SK-N-SH (cell line): ENCODE results near the gene ZNF688. TPM values are rescaled to one million over a fixed set of nuclear protein-coding genes. Genes with fewer than 3 reads are reported as not detected.

Experiments used
- CTCF ChIA-PET: fragments of 300-600, 350-600 bp; formaldehyde crosslinking; extraction: SDS; loops from one replicate; lab custom pipeline; 2021; lab: Yijun Ruan, JAX
- POLR2A ChIA-PET: fragments of 350-600 bp; sonication (Branson Sonifier 250); formaldehyde crosslinking; extraction: SDS; loops from one replicate; lab custom pipeline; 2020; ENCODE audit warnings: antibody characterized with exemption, inconsistent platforms; lab: Yijun Ruan, JAX
- DNase-seq: peaks from one replicate; pipeline ENCODE4 v3.0.0; 2012
- H2AFZ ChIP-seq: fragments of 200-600 bp; sonication (generic); 2 replicates; pipeline ENCODE4 v1.8.1; 2016; ENCODE audit warnings: antibody characterized with exemption, mild to moderate bottlenecking, low read depth
- H3F3A ChIP-seq: fragments of 200-600 bp; sonication (generic); replicated peaks from 2 replicates; pipeline ENCODE3; 2016; ENCODE audit warnings: antibody characterized with exemption, mild to moderate bottlenecking; ENCODE audit not compliant: insufficient read depth
- H3K27ac ChIP-seq, 2 experiments: fragments of 200-500 bp in 1 of 2; fragments of 200-600 bp in 1 of 2; sonication (Bioruptor generic) in 1 of 2; sonication (generic), shearing (Covaris generic) in 1 of 2; 2 replicates each; pipeline versions ENCODE4 v1.5.1 to v1.6.1; 2014 to 2016; ENCODE audit warnings: low read depth in 2 of 2, inconsistent platforms in 1 of 2, low read length in 1 of 2, mild to moderate bottlenecking in 1 of 2, mixed read lengths in 1 of 2
- H3K27me3 ChIP-seq: fragments of 200-600 bp; sonication (generic), shearing (Covaris generic); 2 replicates; pipeline ENCODE4 v1.6.1; 2016; ENCODE audit warnings: mixed run types; ENCODE audit not compliant: insufficient read depth
- H3K36me3 ChIP-seq, 2 experiments: fragments of 200-500 bp in 1 of 2; fragments of 200-600 bp in 1 of 2; sonication (Bioruptor generic) in 1 of 2; sonication (generic) in 1 of 2; replicated peaks in 1 of 2; 2 replicates each; pipeline versions ENCODE3 to v1.5.1; 2014 to 2016; ENCODE audit warnings: low read length in 1 of 2, mild to moderate bottlenecking in 1 of 2; ENCODE audit not compliant: insufficient read depth in 2 of 2, control insufficient read depth in 1 of 2
- H3K4me1 ChIP-seq, 2 experiments: fragments of 200-500 bp in 1 of 2; fragments of 200-600 bp in 1 of 2; sonication (Bioruptor generic) in 1 of 2; sonication (generic), shearing (Covaris generic) in 1 of 2; 2 replicates each; pipeline versions ENCODE4 v1.5.1 to v1.6.1; 2014 to 2016; ENCODE audit warnings: low read depth in 1 of 2, low read length in 1 of 2, mixed run types in 1 of 2; ENCODE audit not compliant: insufficient read depth in 2 of 2, control insufficient read depth in 1 of 2
- H3K4me2 ChIP-seq: fragments of 200-600 bp; sonication (generic), shearing (Covaris generic); 2 replicates; pipeline ENCODE4 v1.6.1; 2017; ENCODE audit warnings: mixed run types
- H3K4me3 ChIP-seq, 2 experiments: fragments of 200-500 bp in 1 of 2; fragments of 200-600 bp in 1 of 2; sonication (Bioruptor generic) in 1 of 2; sonication (generic), shearing (Covaris generic) in 1 of 2; 2 replicates each; pipeline versions ENCODE4 v1.5.1 to v1.8.1; 2014 to 2016; ENCODE audit warnings: low read depth in 2 of 2, inconsistent platforms in 1 of 2, low read length in 1 of 2, mild to moderate bottlenecking in 1 of 2, mixed read lengths in 1 of 2, moderate library complexity in 1 of 2
- H3K79me2 ChIP-seq: fragments of 200-600 bp; sonication (generic); 2 replicates; pipeline ENCODE4 v1.8.1; 2017; ENCODE audit warnings: mild to moderate bottlenecking; ENCODE audit not compliant: insufficient read depth
- H3K9ac ChIP-seq: fragments of 200-600 bp; sonication (generic); 2 replicates; pipeline ENCODE4 v1.6.1; 2017; ENCODE audit warnings: mixed run types
- H3K9me2 ChIP-seq: fragments of 200-600 bp; sonication (generic); 2 replicates; pipeline ENCODE4 v1.6.1; 2017; ENCODE audit warnings: mixed run types
- H3K9me3 ChIP-seq: fragments of 200-600 bp; sonication (generic); 2 replicates; pipeline ENCODE4 v1.6.1; 2017; ENCODE audit warnings: mixed run types, mild to moderate bottlenecking, moderate library complexity
- H4K20me1 ChIP-seq: fragments of 200-600 bp; sonication (generic); 2 replicates; pipeline ENCODE4 v1.6.1; 2017; ENCODE audit warnings: mild to moderate bottlenecking, mixed run types; ENCODE audit not compliant: insufficient read depth
- CHD2 ChIP-seq: fragments of 150-350 bp; IDR thresholded peaks from 2 replicates; pipeline ENCODE4 v1.6.1; 2018; ENCODE audit warnings: low read length; ENCODE audit not compliant: partially characterized antibody
- ELF1 ChIP-seq: IDR thresholded peaks from 2 replicates; pipeline ENCODE4 v1.4.0; 2012
- EP300 ChIP-seq, 2 experiments: IDR thresholded peaks; 2 replicates each; pipeline versions ENCODE4 v1.4.0 to v1.6.1; 2012; ENCODE audit warnings: borderline replicate concordance in 1 of 2, low read depth in 1 of 2, low read length in 1 of 2
- FOSL2 ChIP-seq: IDR thresholded peaks from 2 replicates; pipeline ENCODE4 v1.4.0; 2012; ENCODE audit warnings: low read depth, mild to moderate bottlenecking, moderate library complexity, borderline replicate concordance
- GATA2 ChIP-seq: sonication (generic); formaldehyde crosslinking; IDR thresholded peaks from 2 replicates; pipeline ENCODE4 v1.5.0; 2020; ENCODE audit warnings: mild to moderate bottlenecking, missing genetic modification reagents
- JUND ChIP-seq: IDR thresholded peaks from 2 replicates; pipeline ENCODE4 v1.4.0; 2012
- NRF1 ChIP-seq: IDR thresholded peaks from 2 replicates; pipeline ENCODE4 v1.6.1; 2012; ENCODE audit warnings: low read depth, mild to moderate bottlenecking, low read length
- POLR2AphosphoS5 ChIP-seq: IDR thresholded peaks from 2 replicates; pipeline ENCODE4 v1.6.1; 2012; ENCODE audit warnings: low read depth, low read length
- RCOR1 ChIP-seq: fragments of 150-350 bp; IDR thresholded peaks from 2 replicates; pipeline ENCODE4 v1.6.1; 2017; ENCODE audit warnings: antibody characterized with exemption, low read length
- RFX5 ChIP-seq: IDR thresholded peaks from 2 replicates; pipeline ENCODE4 v1.6.1; 2012; ENCODE audit warnings: mild to moderate bottlenecking, improper control_type of control experiment, low read length
- SMC3 ChIP-seq: IDR thresholded peaks from 2 replicates; pipeline ENCODE4 v1.6.1; 2012; ENCODE audit warnings: low read depth, low read length, improper control_type of control experiment
- TAF1 ChIP-seq: IDR thresholded peaks from 2 replicates; pipeline ENCODE4 v1.6.1; 2012; ENCODE audit warnings: low read depth, mild to moderate bottlenecking, low read length, moderate library complexity, borderline replicate concordance
- TCF12 ChIP-seq: IDR thresholded peaks from 2 replicates; pipeline ENCODE4 v1.4.0; 2012
- TEAD4 ChIP-seq: IDR thresholded peaks from 2 replicates; pipeline ENCODE4 v1.4.0; 2012; ENCODE audit warnings: mild to moderate bottlenecking, borderline replicate concordance; ENCODE audit not compliant: insufficient read depth
- YY1 ChIP-seq: IDR thresholded peaks from 2 replicates; pipeline ENCODE4 v1.4.0; 2012; ENCODE audit warnings: low read depth, mild to moderate bottlenecking
- WGBS: methylation state at CpG from one replicate; pipeline ENCODE4 v1.1.6; 2017; ENCODE audit warnings: low lambda C conversion rate; 5-methylcytosine and 5-hydroxymethylcytosine counted together
- polyA plus RNA-seq, 3 experiments: library from polyadenylated mRNA; depleted of rRNA; stranded (reverse); fragments of >200 nt; gene quantifications; 2 replicates each; pipeline ENCODE4 v1.2.3, GENCODE V29; 2012
- TF ChIP-seq, protein P1 (sequence below): fragments of 150-350 bp; IDR thresholded peaks from 2 replicates; pipeline ENCODE4 v1.6.1; 2017; ENCODE audit warnings: antibody characterized with exemption, low read length, low read depth, borderline replicate concordance
- TF ChIP-seq, protein P2 (sequence below): fragments of 150-350 bp; IDR thresholded peaks from 2 replicates; pipeline ENCODE4 v1.6.1; 2016; ENCODE audit warnings: mild to moderate bottlenecking, low read depth, low read length
- TF ChIP-seq, protein P3 (sequence below): fragments of 200-600 bp; sonication (generic); IDR thresholded peaks from 2 replicates; pipeline ENCODE4 v1.6.1; 2017; ENCODE audit warnings: antibody characterized with exemption, mild to moderate bottlenecking, moderate library complexity
- TF ChIP-seq, protein P4 (sequence below): IDR thresholded peaks from 2 replicates; pipeline ENCODE4 v1.4.0; 2012; ENCODE audit warnings: low read depth, borderline replicate concordance

The ZNF688 gene
- polyA plus RNA-seq, 1 of the 3 experiments (the other 2 are of a cell fraction), result 13.4 TPM

DNA sequence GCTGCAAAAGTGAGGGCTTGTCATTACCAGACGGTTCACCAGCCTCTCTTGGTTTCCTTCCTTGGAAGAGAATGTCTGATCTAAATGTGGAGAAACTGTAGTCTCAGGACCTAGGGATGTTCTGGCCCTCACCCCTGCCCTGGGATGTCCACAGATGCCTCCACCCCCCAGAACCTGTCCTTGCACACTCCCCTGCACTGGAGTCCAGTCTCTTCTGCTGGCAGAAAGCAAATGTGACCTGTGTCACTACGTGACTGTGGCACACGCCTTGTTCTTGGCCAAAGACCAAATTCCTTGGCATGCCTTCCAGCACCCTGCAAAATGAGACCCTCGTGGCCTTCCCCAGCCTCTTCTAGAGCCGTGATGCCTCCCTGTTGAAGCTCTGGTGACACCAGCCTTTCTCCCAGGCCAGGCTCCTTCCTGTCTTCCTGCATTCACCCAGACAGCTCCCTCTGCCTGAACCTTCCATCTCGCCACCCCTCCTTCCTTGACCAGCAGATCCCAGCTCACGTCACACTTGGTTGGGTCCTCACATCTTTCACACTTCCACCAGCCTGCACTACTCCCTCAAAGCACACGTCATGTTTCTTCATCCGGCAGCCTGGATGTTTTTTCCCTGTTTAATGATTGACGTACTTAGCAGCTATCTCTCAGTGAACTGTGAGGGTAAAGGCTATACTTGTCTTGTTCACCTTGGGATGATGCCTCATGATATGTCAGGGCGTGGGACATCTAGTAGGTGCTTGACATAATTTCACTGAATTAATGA, 49.5 kb downstream of the ZNF688 start:
- H3K79me2 ChIP-seq, result no peaks in the 10 kb centered on the region
- 89% methylated on average over 9 of the region's 11 CpGs for WGBS
- H3K9me3 ChIP-seq, result no peaks in the 10 kb centered on the region
- no peak overlapping the region for H3K9ac ChIP-seq
- H3F3A ChIP-seq, result no peaks in the 10 kb centered on the region
- H3K27ac ChIP-seq, result no peak overlapping the region
- no peak overlapping the region for H3K4me2 ChIP-seq
- ChIA-PET POLR2A (interaction anchor here (0.6 kb wide), 1 partner anchor 871 kb away, joined by 5 read pairs; no protein-coding TSS in a partner anchor), CTCF (no interaction called here)
- no peaks in the 10 kb centered on the region for H4K20me1 ChIP-seq
- H3K4me3 ChIP-seq, result no peak overlapping the region
- no peak overlapping the region for H2AFZ ChIP-seq
- no peaks in the 10 kb centered on the region for H3K27me3 ChIP-seq
- no peaks in the 10 kb centered on the region for H3K9me2 ChIP-seq
- H3K36me3 ChIP-seq, result peaks cover 0 to 6% of the 10 kb centered on the region in 2 experiments
- no peak for TF ChIP-seq TCF12
- TF ChIP-seq ELF1, result no peak
- no peak for TF ChIP-seq FOSL2
- TF ChIP-seq NRF1, result no peak
- TF ChIP-seq SMC3, result no peak
- TF ChIP-seq EP300 (IDR thresholded peaks at IDR 0.05; ENCODE audit: borderline replicate concordance in 1 of 2, low read depth in 1 of 2, low read length in 1 of 2), result no peak
- TF ChIP-seq, protein P1, sequence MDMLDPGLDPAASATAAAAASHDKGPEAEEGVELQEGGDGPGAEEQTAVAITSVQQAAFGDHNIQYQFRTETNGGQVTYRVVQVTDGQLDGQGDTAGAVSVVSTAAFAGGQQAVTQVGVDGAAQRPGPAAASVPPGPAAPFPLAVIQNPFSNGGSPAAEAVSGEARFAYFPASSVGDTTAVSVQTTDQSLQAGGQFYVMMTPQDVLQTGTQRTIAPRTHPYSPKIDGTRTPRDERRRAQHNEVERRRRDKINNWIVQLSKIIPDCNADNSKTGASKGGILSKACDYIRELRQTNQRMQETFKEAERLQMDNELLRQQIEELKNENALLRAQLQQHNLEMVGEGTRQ, result no peak
- DNase-seq, result no peak
- peaks cover 0 to 4% of the 10 kb centered on the region in 2 experiments; a peak in 1 of 4 replicates for H3K4me1 ChIP-seq

DNA sequence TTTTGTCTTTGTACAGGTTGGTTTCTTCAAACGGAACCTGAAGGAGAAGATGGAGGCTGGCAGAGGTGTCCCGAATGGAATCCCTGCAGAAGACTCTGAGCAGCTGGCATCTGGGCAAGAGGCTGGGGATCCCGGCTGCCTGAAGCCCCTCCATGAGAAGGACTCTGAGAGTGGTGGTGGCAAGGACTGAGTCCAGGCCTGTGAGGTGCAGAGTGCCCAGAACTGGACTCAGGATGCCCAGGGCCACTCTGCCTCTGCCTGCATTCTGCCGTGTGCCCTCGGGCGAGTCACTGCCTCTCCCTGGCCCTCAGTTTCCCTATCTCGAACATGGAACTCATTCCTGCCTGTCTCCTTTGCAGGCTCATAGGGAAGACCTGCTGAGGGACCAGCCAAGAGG, 50.0 kb downstream of the ZNF688 start:
- no peaks in the 10 kb centered on the region for H3K9me3 ChIP-seq
- POLR2A ChIA-PET, result no interaction called here
- H3K4me1 ChIP-seq, result peaks cover 0 to 4% of the 10 kb centered on the region in 2 experiments; a peak in 1 of 4 replicates
- TF ChIP-seq TAF1 (no peak), TEAD4 (no peak), JUND (no peak), YY1 (no peak), RCOR1 (no peak), CHD2 (no peak), ELF1 (no peak), RFX5 (no peak), POLR2AphosphoS5 (no peak), GATA2 (CRISPR knock-in tag) (no peak)
- TF ChIP-seq, protein P2, sequence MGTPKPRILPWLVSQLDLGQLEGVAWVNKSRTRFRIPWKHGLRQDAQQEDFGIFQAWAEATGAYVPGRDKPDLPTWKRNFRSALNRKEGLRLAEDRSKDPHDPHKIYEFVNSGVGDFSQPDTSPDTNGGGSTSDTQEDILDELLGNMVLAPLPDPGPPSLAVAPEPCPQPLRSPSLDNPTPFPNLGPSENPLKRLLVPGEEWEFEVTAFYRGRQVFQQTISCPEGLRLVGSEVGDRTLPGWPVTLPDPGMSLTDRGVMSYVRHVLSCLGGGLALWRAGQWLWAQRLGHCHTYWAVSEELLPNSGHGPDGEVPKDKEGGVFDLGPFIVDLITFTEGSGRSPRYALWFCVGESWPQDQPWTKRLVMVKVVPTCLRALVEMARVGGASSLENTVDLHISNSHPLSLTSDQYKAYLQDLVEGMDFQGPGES, result no peak
- TF ChIP-seq, protein P3, sequence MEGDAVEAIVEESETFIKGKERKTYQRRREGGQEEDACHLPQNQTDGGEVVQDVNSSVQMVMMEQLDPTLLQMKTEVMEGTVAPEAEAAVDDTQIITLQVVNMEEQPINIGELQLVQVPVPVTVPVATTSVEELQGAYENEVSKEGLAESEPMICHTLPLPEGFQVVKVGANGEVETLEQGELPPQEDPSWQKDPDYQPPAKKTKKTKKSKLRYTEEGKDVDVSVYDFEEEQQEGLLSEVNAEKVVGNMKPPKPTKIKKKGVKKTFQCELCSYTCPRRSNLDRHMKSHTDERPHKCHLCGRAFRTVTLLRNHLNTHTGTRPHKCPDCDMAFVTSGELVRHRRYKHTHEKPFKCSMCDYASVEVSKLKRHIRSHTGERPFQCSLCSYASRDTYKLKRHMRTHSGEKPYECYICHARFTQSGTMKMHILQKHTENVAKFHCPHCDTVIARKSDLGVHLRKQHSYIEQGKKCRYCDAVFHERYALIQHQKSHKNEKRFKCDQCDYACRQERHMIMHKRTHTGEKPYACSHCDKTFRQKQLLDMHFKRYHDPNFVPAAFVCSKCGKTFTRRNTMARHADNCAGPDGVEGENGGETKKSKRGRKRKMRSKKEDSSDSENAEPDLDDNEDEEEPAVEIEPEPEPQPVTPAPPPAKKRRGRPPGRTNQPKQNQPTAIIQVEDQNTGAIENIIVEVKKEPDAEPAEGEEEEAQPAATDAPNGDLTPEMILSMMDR, result no peak
- TF ChIP-seq, protein P4, sequence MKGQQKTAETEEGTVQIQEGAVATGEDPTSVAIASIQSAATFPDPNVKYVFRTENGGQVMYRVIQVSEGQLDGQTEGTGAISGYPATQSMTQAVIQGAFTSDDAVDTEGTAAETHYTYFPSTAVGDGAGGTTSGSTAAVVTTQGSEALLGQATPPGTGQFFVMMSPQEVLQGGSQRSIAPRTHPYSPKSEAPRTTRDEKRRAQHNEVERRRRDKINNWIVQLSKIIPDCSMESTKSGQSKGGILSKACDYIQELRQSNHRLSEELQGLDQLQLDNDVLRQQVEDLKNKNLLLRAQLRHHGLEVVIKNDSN, result no peak
- TF ChIP-seq, all 33 proteins: peak for 0
- H3K4me3 ChIP-seq, result no peak overlapping the region
- CTCF ChIA-PET, result no interaction called here
- peaks cover 0 to 6% of the 10 kb centered on the region in 2 experiments for H3K36me3 ChIP-seq
- no peaks in the 10 kb centered on the region for H4K20me1 ChIP-seq
- H3K9me2 ChIP-seq, result no peaks in the 10 kb centered on the region
- no peaks in the 10 kb centered on the region for H3K27me3 ChIP-seq
- DNase-seq, result no peak
- no peak overlapping the region for H3K9ac ChIP-seq
- H3F3A ChIP-seq, result no peaks in the 10 kb centered on the region
- H3K4me2 ChIP-seq, result no peak overlapping the region
- 89% methylated on average over 7 of the region's 7 CpGs for WGBS
- H3K79me2 ChIP-seq, result no peaks in the 10 kb centered on the region
- H2AFZ ChIP-seq, result no peak overlapping the region
- no peak overlapping the region for H3K27ac ChIP-seq
